SU-DHL-6 (cell line): ENCODE data around the gene ITIH4.

Experiments used
- H2AFZ ChIP-seq: fragments of 200-600 bp; sonication (generic); 2 replicates; pipeline ENCODE4 v1.6.1; 2014; ENCODE audit warnings: low read depth, mild to moderate bottlenecking, moderate library complexity, mixed read lengths, antibody characterized with exemption, low read length; ENCODE audit not compliant: severe bottlenecking
- H3F3A ChIP-seq: fragments of 200-600 bp; shearing (Covaris generic); 2 replicates; pipeline ENCODE4 v1.6.0; 2016; ENCODE audit warnings: antibody characterized with exemption, mild to moderate bottlenecking; ENCODE audit not compliant: insufficient read depth
- H3K27ac ChIP-seq: fragments of 200-600 bp; sonication (generic); 2 replicates; pipeline ENCODE4 v1.5.1; 2016; ENCODE audit warnings: low read depth, mild to moderate bottlenecking, low read length, moderate library complexity, mixed read lengths
- H3K27me3 ChIP-seq: fragments of 200-600 bp; sonication (generic), shearing (Covaris generic); 2 replicates; pipeline ENCODE4 v1.6.0; 2014; ENCODE audit warnings: mild to moderate bottlenecking, low read length
- H3K36me3 ChIP-seq: fragments of 200-600 bp; sonication (generic); 2 replicates; pipeline ENCODE4 v1.6.1; 2014; ENCODE audit warnings: mild to moderate bottlenecking, low read length, mixed read lengths
- H3K4me2 ChIP-seq: fragments of 300-600, 200-600 bp; shearing (Covaris generic), sonication (generic); 2 replicates; pipeline ENCODE4 v1.6.0; 2014; ENCODE audit warnings: low read length, low read depth, mild to moderate bottlenecking; ENCODE audit not compliant: poor library complexity, severe bottlenecking
- H3K4me3 ChIP-seq: fragments of 200-600 bp; sonication (generic); 2 replicates; pipeline ENCODE4 v1.5.1; 2014; ENCODE audit warnings: antibody characterized with exemption, low read length, mild to moderate bottlenecking, mixed read lengths; ENCODE audit not compliant: insufficient read depth, poor library complexity, severe bottlenecking
- H3K79me2 ChIP-seq: fragments of 200-600 bp; sonication (generic); 2 replicates; pipeline ENCODE4 v1.6.1; 2014; ENCODE audit warnings: mild to moderate bottlenecking, low read length, moderate library complexity; ENCODE audit not compliant: insufficient read depth
- H3K9ac ChIP-seq: fragments of 200-600 bp; sonication (generic); 2 replicates; pipeline ENCODE4 v1.7.0; 2014; ENCODE audit warnings: mild to moderate bottlenecking, low read length
- H3K9me2 ChIP-seq: fragments of 200-600 bp; sonication (generic); replicated peaks from 2 replicates; pipeline ENCODE4 v1.6.1; 2014; ENCODE audit warnings: low read length; ENCODE audit not compliant: insufficient read depth
- H3K9me3 ChIP-seq: fragments of 200-600 bp; sonication (generic); 2 replicates; pipeline ENCODE4 v1.6.1; 2014; ENCODE audit warnings: low read length, mixed read lengths; ENCODE audit not compliant: insufficient read depth
- H4K20me1 ChIP-seq: fragments of 200-600 bp; sonication (generic); 2 replicates; pipeline ENCODE4 v1.6.1; 2014; ENCODE audit warnings: low read depth, mild to moderate bottlenecking, antibody characterized with exemption, low read length, moderate library complexity, mixed read lengths
- CTCF ChIP-seq: fragments of 200-600 bp; sonication (generic); IDR thresholded peaks from one replicate; pipeline ENCODE4 v1.5.1; 2017; ENCODE audit warnings: antibody characterized with exemption, mild to moderate bottlenecking, low read length, moderate library complexity; ENCODE audit not compliant: insufficient read depth, poor library complexity, severe bottlenecking
- EZH2phosphoT487 ChIP-seq: fragments of 200-600 bp; sonication (generic), shearing (Covaris generic); conservative IDR thresholded peaks from 2 replicates; pipeline ENCODE4 v1.6.1; 2018; ENCODE audit warnings: mild to moderate bottlenecking, antibody characterized with exemption, low read length, moderate library complexity, mixed read lengths

Gene ITIH4

GRCh38 chr3:52834871-52835501 lies 4.5 kb upstream of the ITIH4 start, which contains the start of gene MUSTN1:
Gene MUSTN1, minus strand, starts transcription at chr3:52835019. Its CDS starts 71 bp downstream, at chr3:52834948.
- Histone ChIP-seq H3K4me2 (no peak within 1 kb of the TSS), H3F3A (no peaks in the 10 kb centered on the region), H3K9ac (no peak within 1 kb of the TSS), H2AFZ (no peak within 1 kb of the TSS), H3K79me2 (no peaks in the 10 kb centered on the region), H3K4me3 (no peak within 1 kb of the TSS), H3K9me2 (no peaks in the 10 kb centered on the region), H3K36me3 (no peaks in the 10 kb centered on the region), H4K20me1 (no peaks in the 10 kb centered on the region), H3K27ac (no peak within 1 kb of the TSS), H3K27me3 (no peaks in the 10 kb centered on the region), H3K9me3 (no peaks in the 10 kb centered on the region)
- TF ChIP-seq CTCF: no peak
- no peak for TF ChIP-seq EZH2phosphoT487

GRCh38 chr3:52833202-52833601 lies 2.7 kb upstream of the ITIH4 start:
- Histone ChIP-seq H3K9me3 (no peaks in the 10 kb centered on the region), H3K9me2 (no peaks in the 10 kb centered on the region), H3K27ac (no peak overlapping the region), H3K79me2 (no peaks in the 10 kb centered on the region), H3K9ac (no peak overlapping the region), H3K4me2 (no peak overlapping the region), H2AFZ (no peak overlapping the region), H3K36me3 (no peaks in the 10 kb centered on the region), H4K20me1 (no peaks in the 10 kb centered on the region), H3K27me3 (no peaks in the 10 kb centered on the region), H3K4me3 (no peak overlapping the region), H3F3A (no peaks in the 10 kb centered on the region)
- TF ChIP-seq CTCF (no peak), EZH2phosphoT487 (no peak)

- Histone ChIP-seq H3K9me3 (no peaks in the 10 kb centered on the region), H3K79me2 (no peaks in the 10 kb centered on the region), H3K4me2 (no peak overlapping the region), H3K9ac (no peak overlapping the region), H2AFZ (no peak overlapping the region), H3K36me3 (no peaks in the 10 kb centered on the region), H3F3A (no peaks in the 10 kb centered on the region), H4K20me1 (no peaks in the 10 kb centered on the region), H3K4me3 (no peak overlapping the region), H3K27me3 (no peaks in the 10 kb centered on the region), H3K27ac (no peak overlapping the region), H3K9me2 (no peaks in the 10 kb centered on the region)
- TF ChIP-seq CTCF (no peak), EZH2phosphoT487 (no peak)
Measured at GRCh38 chr3:52831500-52832301, 1.2 kb upstream of the ITIH4 start.
